ENCODE results near the gene HCK.
"Not testable (repeated sequence)": the region's sequence is repeated elsewhere in the genome, so short reads cannot be mapped to it uniquely, and the experiment has no call there.

Gene HCK

DNA sequence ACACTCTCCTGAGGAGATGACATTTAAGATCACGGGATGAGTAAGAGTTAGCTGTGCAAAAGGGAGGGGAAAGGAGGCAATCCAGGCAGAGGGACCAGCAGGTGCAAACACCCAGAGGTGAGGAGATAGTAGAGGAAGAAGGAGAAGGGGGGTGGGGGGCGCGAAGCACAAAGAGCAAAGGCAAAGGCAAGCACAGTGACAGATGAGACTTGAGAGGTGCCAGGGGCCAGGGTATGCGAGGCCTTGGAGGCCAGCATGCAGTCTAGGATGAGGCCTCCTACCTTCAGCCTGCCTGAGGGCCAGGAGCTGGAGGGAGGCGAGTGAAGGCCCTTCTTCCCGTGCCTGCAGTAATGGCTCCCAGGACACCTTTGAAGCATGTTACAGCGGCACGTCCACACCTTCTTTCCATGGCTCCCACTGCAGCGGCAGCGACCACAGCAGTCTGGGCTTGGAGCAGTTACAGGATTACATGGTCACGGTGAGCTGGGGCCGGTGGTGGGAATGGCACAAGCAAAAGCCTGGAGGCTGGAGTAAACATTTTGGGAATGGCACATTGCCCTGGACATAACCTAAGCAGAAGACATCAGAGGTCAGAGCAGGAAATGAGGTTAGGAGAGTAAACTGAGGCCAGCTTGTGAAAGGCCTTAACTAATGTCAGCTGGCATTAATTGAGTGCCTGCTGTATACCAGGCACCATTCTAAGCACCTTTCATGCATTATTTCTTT, 23.2 kb upstream of the HCK start:
- DNase-seq (ENCODE audit: low read depth in 3 of 3, low spot score in 1 of 3) = no peak

DNA sequence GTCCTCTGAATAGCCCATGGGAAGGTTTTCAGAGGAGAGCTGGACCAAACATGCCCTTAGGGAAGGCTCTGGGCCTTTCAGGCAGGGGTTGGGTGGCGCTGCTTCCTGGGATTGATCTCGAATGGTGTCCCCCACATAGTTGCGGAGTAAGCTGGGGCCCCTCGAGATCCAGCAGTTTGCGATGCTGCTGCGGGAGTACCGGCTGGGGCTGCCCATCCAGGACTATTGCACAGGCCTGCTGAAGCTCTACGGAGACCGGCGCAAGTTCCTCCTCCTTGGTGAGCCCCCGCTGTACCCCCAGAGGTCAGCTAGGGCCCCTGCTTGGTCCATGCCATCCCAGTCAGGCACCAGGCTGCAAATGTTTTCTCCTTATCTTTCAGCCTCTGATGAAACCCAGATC, 22.5 kb upstream of the HCK start:
- DNase-seq (ENCODE audit: low read depth in 3 of 3, low spot score in 1 of 3) = no peak

DNA sequence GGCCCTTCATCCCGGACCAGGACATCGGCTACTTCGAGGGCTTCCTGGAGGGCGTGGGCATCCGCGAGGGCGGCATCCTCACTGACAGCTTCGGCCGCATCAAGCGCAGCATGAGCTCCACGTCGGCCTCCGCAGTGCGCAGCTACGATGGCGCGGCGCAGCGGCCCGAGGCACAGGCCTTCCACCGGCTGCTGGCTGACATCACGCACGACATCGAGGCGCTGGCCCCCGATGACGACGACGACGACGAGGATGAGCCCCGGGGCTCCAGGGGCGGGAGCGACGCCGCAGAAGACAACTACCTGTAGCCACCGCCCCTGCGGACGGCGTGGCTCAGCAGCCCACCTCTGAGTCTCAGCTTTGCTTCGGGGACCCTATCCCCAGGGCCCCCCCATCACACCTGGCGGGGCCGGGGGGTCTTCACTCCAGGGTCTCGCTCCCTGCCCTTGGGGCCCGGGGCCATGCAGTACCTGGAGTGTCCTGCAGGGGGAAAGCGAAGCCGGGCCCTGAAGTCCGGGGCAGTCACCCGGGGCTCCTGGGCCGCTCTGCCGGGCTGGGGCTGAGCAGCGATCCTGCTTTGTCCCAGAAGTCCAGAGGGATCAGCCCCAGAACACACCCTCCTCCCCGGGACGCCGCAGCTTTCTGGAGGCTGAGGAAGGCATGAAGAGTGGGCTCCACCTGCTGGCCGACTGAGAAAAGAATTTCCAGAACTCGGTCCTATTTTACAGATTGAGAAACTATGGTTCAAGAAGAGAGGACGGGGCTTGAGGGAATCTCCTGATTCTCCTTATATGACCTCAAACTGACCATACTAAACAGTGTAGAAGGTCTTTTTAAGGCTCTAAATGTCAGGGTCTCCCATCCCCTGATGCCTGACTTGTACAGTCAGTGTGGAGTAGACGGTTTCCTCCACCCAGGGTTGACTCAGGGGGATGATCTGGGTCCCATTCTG, 20.8 kb upstream of the HCK start:
- peak in 2 of 3 donors; percentile 18 to 49 for DNase-seq (ENCODE audit: low read depth in 3 of 3, low spot score in 1 of 3)

DNA sequence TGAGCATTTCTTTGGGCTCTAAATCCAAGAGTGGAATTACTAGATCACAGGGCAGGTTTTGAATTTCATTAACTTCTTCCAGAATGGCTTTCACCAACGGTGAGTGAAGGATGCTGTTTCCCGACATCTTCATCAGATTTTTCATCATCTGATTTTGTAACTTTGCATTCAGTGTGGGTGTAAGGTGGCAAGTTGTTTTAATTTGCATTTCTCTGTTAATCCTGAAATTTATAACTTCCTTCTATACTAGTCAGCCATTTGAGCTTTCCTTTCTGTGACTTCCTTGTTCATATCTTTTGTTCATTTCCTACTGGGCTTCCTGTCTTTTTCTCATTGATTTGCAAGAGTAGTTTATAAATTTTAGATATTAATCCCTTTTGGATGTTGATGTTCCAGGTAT, 18.7 kb upstream of the HCK start:
- DNase-seq (ENCODE audit: low read depth in 3 of 3, low spot score in 1 of 3) = no peak

DNA sequence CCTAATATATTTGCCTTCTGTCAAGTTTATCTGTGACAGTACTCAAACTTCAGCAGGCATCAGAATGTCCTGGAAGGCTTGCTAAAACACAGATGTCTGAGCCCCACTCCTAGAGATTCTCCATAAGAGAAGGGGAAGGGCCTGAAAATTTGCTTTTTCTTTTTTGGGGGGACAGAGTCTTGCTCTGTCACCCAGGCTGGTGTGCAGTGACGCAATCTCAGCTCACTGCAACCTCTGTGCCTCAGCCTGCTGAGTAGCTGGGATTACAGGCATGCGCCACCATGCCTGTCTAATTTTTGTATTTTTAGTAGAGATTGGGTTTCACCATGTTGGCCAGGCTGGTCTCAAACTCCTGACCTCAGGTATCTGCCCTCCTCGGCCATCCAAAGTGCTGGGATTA, 18.3 kb upstream of the HCK start:
- not testable (repeated sequence) for DNase-seq (ENCODE audit: low read depth in 3 of 3, low spot score in 1 of 3)

DNA sequence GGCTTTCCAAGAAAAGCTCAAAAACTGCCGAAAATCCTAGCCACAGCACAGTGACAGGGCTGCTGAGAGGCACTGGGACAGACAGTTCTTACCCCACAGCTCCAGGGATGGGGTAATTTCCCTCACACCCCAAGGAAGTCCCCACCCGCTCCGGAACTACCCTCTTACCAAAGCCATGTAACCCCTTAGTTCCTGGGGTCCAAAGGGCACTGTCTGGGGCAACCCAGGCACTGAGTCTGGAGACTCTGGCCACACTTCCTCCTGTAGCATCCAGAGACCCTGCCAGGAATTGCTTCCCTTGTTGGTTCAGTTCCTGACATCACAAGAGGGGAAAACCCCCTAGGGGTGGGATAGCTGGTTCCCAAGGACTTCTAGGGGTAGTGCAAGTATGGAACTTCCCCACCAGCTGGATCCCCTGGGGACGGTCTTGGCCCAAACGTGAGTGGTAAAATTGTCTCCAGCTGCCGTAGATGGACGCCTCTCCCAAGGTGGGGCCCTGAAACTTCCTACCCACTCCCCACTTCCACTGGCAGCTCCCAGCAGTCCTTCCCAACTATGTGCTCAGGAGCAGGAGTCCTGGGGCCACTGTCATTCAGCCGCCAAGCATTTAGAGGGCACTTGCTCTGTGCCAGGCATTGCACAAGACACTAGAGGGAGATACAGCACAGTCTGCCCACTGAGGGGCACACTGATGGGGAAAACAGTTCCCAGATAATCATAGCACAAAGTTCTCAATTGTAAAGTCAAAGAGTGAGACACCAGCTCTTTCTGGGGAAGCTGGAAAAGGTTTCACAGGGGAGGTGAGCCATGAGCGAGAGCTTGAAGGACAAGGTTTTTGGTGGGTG, 17.2 kb upstream of the HCK start:
- DNase-seq (ENCODE audit: low read depth in 3 of 3, low spot score in 1 of 3) = no peak

DNA sequence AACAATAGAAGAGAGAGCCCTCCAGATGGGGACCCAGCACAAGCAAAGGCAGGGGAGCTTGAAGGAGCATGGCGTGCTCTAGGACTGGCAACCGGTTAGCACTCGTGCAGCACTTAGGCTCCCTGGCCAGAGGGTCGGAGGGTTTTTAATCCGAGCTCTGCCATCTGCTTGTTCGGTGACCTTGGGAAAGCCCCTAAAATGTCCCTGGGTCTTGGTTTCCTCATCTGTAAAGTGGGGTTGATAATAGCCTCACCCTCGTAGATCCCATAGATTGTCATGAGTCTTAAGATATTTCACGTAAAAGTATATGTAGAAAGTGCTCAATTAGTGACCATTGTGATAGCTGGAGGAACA, 16.6 kb upstream of the HCK start:
- DNase-seq (ENCODE audit: low read depth in 3 of 3, low spot score in 1 of 3) = no peak

DNA sequence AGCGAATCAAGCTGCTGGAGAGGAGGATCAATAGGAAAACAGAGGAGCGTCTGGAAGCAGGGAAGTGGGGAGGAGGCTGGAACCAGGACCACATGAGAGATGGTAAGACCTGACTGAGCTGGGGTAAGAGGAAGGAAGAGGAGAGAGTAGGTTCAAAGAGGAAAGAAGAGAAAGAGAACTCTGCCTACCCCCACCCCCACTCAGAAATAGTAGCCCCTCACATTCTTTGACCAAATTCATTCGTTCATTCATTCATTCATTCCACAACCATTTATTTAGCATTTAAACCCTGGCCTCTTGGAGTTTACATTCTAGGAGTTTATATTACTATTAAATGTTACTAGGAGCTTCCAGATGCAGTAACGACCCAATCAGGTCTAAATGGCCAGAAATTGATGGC, 15.8 kb upstream of the HCK start:
- no peak for DNase-seq (ENCODE audit: low read depth in 3 of 3, low spot score in 1 of 3)

DNA sequence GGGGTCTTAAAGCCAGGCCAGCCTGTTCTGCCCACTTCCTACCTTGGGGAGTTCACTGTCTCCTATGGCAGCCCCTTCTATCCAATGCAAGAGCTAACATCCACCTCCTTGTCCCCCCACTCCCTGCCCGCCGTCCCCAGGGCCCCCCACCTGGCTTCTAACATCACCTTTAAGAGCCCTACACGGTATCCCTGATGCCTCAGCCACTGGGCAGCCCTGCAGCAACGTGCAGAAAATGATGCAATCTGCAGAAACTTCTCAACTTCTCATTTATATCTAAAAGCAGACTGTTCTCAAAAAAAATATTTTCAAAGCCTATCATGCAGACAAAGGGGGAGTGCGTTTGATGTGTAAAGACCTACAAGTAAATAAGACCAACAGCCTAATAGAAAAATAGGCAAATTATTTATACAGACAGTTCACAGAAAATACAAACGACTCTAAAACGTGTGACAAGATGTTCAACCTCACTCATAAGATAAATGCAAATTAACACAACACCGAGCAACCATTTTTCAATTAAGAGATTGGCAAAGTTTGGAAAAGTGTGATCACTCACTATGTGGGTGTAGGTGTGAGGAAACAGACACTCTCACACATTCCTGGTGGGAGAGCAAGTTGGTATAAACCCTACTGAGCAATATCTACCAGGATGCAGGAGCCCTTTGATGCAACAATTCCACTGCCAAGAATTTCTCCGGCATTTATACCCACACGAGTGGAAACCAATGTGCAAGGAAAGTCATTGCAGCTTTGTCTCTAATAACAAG, 15.1 kb upstream of the HCK start:
- DNase-seq (ENCODE audit: low read depth in 3 of 3, low spot score in 1 of 3) = no peak

DNA sequence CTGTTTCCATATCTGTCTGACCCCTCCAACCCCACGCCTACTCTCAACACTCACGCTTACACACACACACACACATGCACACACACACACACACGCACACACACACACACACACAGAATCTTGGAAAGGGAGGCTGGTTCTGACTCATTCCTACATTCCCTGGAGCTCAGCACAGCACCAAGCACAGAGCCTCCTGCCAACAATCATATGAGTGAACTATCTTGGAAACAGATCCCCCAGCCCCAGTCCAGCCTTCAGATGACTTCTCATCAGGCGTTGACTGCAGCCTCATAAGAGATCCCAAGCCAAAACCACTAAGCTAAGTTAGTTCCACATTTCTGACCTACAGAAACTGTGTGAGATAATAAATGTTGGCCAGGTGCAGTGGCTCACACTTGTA, 14.1 kb upstream of the HCK start:
- no peak for DNase-seq (ENCODE audit: low read depth in 3 of 3, low spot score in 1 of 3)

DNA sequence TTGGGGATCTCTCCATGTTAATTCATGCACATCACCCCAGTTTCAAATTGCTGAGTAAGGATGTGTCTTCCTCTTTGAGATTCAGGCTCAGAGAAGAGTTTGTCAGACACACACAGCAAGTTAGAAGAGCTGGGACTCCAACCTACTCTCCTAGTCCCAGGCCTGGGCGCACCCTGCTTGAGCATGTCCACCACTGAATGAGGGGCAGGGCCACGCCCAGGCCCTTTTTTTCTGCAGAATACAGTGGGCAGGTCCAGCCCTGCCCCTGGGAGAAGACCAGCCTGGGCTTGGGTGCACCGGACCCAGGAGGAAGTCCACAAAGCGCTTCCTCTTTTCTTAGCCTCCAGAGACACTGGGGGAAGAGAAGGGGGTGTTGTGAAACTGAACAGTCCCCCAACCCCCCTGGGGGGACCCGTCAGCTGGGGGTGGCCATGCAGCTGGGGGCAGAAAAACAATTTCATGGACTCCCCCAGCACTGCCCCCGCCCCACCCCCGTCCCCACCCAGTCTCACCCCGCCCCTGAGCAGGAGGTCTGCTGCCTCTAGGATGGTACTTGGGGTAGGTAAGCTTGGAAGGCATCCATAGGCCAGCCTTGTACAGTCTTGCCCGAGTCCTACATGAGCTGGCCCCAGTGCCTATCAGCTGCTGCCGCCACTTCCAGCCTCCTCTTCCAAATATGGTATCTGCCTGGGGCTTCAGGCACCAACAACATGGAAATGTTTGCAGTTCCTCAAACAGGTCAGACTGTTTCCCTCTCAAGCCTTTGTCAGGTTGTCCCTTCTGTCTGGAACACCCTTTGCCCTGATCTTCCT, 11.7 kb upstream of the HCK start:
- DNase-seq (ENCODE audit: low read depth in 3 of 3, low spot score in 1 of 3) = no peak

DNA sequence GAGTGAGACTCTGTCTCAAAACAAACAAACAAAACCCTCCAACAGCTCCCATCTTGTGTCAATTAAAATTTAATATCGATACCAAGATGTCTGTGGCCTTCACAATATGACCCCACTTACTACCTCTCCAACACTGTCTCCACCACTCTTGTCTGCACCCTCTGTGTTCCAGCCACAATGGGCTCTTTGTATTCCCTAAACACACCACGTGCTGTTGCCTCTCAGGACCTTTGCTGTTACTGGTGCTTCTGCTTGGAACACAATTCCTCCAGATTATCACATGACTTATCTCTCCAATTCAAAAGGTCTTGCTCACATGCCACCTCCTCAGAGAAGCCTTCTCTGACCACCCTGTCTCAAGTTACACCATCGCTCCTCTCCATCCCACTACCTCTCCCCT, 6.0 kb upstream of the HCK start:
- DNase-seq (ENCODE audit: low read depth in 3 of 3, low spot score in 1 of 3) = no peak

DNA sequence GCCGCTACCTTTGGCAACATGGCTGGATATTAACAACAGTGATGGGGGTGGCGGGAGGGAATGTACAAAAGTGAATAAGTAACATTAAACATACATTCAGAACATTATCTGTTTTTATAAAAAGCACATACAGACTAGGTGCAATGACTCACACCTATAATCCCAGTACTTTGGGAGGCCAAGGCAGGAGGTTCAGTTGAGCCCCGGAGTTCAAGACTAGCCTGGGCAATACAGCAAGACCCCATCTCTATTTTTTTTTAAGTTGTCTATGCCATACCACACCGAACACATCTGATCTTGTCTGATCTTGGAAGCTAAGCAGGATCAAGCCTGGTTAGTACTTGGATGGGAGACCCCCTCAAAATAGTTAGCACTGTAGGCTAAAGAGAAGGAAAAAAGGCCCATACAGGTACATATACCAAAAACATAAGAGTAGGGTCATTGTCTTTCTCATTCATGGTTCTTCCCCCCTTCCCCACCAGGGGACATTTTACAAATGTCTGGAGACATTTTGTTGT, 1.7 kb upstream of the HCK start:
- no peak for DNase-seq (ENCODE audit: low read depth in 3 of 3, low spot score in 1 of 3)

DNA sequence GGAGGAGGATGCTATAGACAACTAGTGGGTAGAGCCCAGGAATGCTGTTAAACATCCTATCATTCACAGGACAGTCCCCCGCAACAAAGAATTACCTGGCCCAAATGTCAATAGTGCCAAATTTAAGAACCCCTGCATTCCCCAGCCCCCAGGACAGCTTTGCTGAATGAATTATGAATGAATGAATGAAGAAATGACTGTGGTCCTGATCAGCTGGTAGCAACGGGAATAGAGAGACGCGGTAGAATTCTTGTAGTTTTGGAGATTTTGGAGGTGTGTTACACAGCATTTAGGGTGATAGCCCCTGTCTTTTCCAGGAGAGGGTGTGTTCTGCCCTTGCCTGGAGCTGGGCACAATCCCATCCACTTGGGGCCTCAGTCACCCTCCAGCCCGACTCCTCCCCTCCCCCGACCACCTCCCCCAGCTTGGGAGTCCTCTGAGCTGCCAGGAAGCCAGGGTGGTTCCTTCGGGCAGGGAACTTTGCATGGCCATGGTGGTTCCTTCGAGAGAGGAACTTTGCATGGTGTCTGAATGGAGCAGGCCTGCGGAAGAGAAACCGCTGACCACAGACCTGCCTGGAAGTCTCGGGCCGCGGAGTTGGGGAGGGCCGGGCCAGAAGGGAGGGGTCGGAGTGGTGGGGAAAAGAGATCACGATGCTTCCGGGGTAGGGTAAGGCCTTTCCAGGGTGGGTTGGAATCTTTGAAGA, 1.0 kb upstream of the HCK start:
- DNase-seq (ENCODE audit: low read depth in 3 of 3, low spot score in 1 of 3) = no peak

DNA sequence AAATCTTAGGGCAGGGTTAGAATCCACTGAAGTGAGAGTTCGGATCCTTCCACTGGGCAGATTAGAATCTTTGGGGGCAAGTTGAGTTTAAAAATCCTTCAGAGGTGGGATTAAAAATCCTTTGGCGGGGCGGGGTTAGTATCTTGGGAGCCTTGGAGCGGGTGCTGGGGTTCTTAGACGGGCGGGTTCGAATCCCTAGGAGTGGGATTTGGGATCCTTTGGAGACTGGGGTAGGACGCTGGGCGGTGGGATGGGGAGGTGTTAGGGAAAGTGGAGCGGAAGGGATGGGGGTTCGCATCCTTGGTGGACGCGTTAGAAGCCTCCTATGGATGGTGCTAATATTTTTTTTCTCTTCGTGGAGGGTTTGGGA, 337 bp upstream of the HCK start:
- DNase-seq (ENCODE audit: low read depth in 3 of 3, low spot score in 1 of 3) = no peak

DNA sequence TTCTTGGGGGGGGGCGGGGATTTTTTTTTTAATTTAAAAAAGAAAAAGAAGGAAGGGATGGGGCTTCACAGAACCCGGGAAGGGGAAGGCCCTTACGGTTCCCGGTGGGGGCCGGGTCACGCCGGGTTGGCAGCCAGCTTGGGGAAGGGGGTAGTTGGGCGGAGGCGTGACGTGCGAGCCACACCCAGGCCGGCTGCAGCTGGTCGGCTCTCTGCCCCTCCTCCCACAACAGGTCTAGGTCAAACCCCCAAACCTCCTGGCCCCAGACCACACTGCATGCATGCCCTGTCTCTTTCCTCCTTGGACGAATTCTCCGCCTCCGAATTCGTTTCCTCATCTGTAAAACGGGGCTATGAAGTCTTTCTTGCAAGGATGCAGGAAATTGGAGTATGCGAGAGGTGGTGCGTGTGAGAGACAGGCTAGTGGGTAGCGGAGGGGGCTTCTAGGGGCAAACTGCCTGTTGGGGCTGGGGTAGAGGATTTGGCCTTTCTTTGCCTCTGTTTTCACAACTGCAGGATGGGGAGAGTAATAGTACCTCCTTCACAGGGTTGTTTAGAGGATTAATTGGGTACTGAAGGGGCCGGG, 828 bp downstream of the HCK start:
- DNase-seq (ENCODE audit: low read depth in 3 of 3, low spot score in 1 of 3) = no peak

DNA sequence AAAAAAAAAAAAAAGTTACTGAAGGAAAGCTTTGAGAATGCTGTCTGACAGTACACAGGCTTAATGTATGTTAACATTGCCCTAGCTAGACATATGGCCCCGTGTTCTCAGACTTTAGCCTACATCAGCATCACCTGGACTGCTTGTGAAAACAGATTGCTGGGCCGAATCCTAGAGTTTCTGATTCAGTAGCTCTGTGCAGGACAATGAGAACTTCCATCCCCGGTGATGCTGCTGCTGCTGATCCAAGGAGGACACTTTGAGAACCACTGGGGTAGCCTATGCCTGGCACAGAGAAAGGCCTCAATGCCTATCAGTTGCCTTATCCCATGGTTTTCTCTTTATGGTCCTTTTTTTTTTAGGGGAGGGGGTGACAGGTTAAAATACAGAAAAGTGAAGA, 1.6 kb downstream of the HCK start:
- DNase-seq (ENCODE audit: low read depth in 3 of 3, low spot score in 1 of 3) = no peak

DNA sequence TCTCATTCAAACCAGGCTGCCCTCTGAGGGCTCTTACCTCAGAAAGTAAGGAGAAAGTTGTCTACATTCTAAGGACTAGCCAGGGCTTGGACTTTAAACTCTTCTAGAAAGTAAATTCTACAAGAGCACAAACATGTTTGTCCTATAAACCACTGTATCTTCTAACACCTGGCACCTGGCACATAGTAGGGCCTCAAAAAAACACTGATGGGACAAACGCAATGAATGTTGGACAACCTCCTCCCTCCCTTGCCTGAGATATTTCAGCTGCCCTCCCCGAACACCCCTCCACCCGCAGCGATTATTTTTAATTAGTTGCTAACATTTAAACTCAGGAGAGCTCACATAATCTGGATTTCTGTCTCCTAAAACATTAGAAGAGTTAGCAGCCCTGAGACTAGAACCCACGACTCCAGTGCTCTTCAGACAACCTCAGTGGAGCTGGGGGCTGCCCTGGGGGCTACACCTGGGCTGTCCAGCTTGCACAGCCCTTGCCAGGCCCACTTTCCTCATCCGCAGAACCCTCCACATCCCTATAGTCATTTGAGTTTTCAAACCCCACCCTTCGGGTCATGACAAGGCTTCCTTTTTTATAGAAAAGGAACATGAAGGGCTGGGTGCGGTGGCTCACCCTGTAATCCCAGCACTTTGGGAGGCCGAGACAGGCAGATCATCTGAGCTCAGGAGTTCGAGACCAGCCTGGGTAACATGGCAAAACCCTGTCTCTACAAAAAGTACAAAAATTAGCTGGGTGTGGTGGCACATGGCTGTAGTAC, 4.9 kb downstream of the HCK start:
- no peak for DNase-seq (ENCODE audit: low read depth in 3 of 3, low spot score in 1 of 3)

All from stimulated activated CD4-positive, alpha-beta T cell treated with anti-CD3 and anti-CD28 coated beads, TNF-alpha, amount 100 ng/mL, for 1 hour (primary cell).